Measurements from ENCODE around the gene GAP43.
"Not testable (repeated sequence)": the region's sequence is repeated elsewhere in the genome, so short reads cannot be mapped to it uniquely, and the experiment has no call there.

Gene GAP43

GRCh38 chr3:115752978-115753377 lies 129.7 kb downstream of the GAP43 start:
- DNase-seq (ENCODE audit: low read depth in 3 of 3, low spot score in 1 of 3) = not testable (repeated sequence)

GRCh38 chr3:115758076-115758763 lies 134.9 kb downstream of the GAP43 start:
- no peak for DNase-seq (ENCODE audit: low read depth in 3 of 3, low spot score in 1 of 3)

DNA sequence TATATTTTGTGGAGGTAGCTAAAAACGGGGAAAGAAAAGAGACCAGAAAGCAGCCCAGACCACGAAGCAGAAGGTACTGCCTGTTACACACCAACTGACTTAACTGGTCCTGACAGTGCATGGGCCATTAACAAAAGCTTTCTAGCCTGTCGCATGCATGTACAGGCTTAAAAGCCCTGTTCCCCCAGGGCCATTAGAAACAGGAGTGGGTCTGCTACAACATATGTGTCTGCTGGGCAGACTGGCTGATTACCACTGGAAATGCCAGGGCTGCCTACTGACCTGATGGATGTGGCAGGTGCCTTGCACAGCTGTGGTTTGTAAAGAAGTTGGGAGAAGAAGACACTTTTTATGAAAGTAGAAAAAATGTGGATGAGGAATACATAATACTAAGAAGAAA lies 137.4 kb downstream of the GAP43 start:
- no peak for DNase-seq (ENCODE audit: low read depth in 3 of 3, low spot score in 1 of 3)

DNA sequence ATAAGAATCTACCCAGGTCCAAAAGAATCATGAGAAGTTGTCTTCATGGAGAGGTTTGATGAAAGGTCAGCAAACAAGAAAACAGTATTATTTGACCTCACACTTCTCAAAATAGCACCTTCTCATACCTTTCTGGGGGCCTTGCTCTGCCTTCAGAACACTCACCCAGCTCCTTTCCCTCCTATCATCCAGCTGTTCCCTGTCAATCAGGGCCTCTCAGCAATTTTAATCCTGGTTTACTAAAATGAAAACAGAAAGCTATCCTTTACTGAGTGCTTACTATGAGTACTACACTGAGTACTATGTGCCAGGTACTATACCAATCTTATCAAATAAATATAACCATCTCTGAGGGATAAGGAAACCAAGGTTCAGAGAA lies 138.6 kb downstream of the GAP43 start:
- no peak for DNase-seq (ENCODE audit: low read depth in 3 of 3, low spot score in 1 of 3)

DNA sequence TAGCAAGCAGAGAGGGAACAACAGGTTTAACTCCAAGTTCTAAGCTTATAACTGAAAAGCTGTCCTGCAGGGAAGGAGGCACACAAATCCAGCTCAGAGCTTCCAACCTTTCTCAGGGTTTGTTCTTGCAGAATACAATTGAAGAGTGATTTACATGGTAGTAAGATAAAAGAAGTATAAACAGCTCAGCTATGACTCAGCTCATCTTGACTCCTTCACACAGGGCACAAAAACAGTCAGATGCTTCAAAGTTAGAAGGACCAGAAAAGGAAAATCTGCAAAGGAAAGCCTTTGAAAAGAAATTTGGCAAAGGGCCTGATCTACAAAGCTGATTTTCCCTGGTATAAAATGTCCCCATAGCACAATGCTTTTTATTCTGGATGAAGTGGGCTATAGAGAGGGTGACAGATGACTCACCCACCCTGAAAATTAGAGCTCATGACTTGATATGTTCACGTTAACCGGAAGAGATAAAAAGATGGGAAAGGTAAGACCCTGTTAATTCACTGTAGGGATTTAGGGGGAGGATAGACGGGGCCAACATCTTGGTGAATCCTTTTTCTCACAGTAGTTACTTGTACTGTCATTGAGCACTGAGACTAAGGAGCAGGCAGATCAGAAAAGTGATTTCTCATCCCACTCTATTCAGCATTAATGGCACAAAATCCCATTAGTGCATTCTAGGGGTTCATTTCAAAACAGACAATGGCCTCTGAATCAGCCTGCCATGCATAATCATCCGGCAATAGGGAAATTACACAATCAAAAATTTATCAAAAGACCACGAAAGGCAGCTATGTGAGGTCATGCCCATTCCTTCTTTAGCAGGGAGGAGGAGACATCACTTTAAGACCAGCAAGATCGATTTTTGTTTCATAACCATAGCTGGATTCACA lies 143.5 kb downstream of the GAP43 start:
- DNase-seq (ENCODE audit: low read depth in 3 of 3, low spot score in 1 of 3) = no peak

- no peak for DNase-seq (ENCODE audit: low read depth in 3 of 3, low spot score in 1 of 3)
Measured at GRCh38 chr3:115768661-115769060, 145.4 kb downstream of the GAP43 start.
